SH-SY5Y (cell line): ENCODE measurements around the gene FOXR1.

ENCODE experiments used
- GATA2 ChIP-seq: IDR thresholded peaks from 2 replicates; pipeline ENCODE4 v1.6.1; 2011; ENCODE audit warnings: mild to moderate bottlenecking, low read depth, low read length
- GATA3 ChIP-seq: IDR thresholded peaks from 2 replicates; pipeline ENCODE4 v1.6.1; 2011; ENCODE audit warnings: low read depth, mild to moderate bottlenecking, low read length, moderate library complexity

GRCh38 chr11:118928870-118929500 lies 42.6 kb upstream of the FOXR1 start:
- TF ChIP-seq GATA2, result no peak
- no peak for TF ChIP-seq GATA3
